Heart right ventricle (tissue), 16 donors: ENCODE data around the gene HLA-DRB1. TPM values are rescaled to one million over a fixed set of nuclear protein-coding genes. Genes with fewer than 3 reads are reported as not detected.

Source experiments
- ATAC-seq, 8 donors: fragments of 200-7000 bp; cut with Tn5 transposase; one replicate each; pipeline ENCODE4 v1.9.1; 2020; ENCODE audit warnings: mild to moderate bottlenecking in 8 of 8, moderate library complexity in 8 of 8, moderate number of reproducible peaks in 1 of 8
- DNase-seq, 2 donors: peaks; one replicate each; pipeline ENCODE4 v3.0.0-alpha.2; 2020
- H3K27ac ChIP-seq, 10 donors: fragments of 200-600 bp; sonication (generic) in 2 of 10; one replicate each; pipeline versions ENCODE4 v1.5.0 to v1.8.0; 2020 to 2022; ENCODE audit warnings: mild to moderate bottlenecking in 3 of 10
- H3K27me3 ChIP-seq, 7 donors: fragments of 200-600 bp; one replicate each; pipeline ENCODE4 v1.8.0; 2021 to 2022; ENCODE audit warnings: mild to moderate bottlenecking in 2 of 7
- H3K36me3 ChIP-seq, 9 donors: fragments of 200-600 bp; sonication (generic) in 1 of 9; one replicate each; pipeline versions ENCODE4 v1.5.0 to v1.8.0; 2020 to 2022; ENCODE audit warnings: mild to moderate bottlenecking in 2 of 9
- H3K4me1 ChIP-seq, 9 donors: fragments of 200-600 bp; sonication (generic) in 1 of 9; one replicate each; pipeline versions ENCODE4 v1.5.0 to v1.8.0; 2020 to 2022; ENCODE audit warnings: mild to moderate bottlenecking in 4 of 9
- H3K4me3 ChIP-seq, 10 donors: fragments of 200-600 bp; sonication (generic) in 2 of 10; one replicate each; pipeline versions ENCODE4 v1.5.0 to v1.8.0; 2020 to 2022; ENCODE audit warnings: mild to moderate bottlenecking in 7 of 10, moderate library complexity in 2 of 10
- H3K9me3 ChIP-seq, 11 donors: fragments of 200-600 bp in 10 of 11; sonication (generic) in 2 of 11; one replicate each; pipeline versions ENCODE4 v1.5.0 to v1.8.0; 2013 to 2022; ENCODE audit warnings: mild to moderate bottlenecking in 2 of 11, control low read depth in 1 of 11, moderate library complexity in 1 of 11
- WGBS, 2 donors: extraction: QIAGEN DNeasy Blood & Tissue Kit; methylation state at CpG; one replicate each; pipeline ENCODE4 v1.1.7; 2013; ENCODE audit warnings: inconsistent platforms in 1 of 2; 5-methylcytosine and 5-hydroxymethylcytosine counted together
- intact Hi-C, 10 donors: fragments of 100-400 bp; cut with DNase I; formaldehyde crosslinking; loops; one replicate each; pipeline versions ENCODE4 v1.11.1 to v1.14.2; 2022
- polyA plus RNA-seq, 2 donors: library from polyadenylated mRNA; stranded (reverse); fragments of 200-250 nt; gene quantifications; one replicate each; pipeline ENCODE4 v1.2.3, GENCODE V29; 2013
- total RNA-seq, 10 donors: library from RNA; stranded (reverse); fragmentation: NEBNext Ultra II Directional in 3 of 10; extraction: Animal tissue kit (Norgen Biotek cat#: 25700) in 3 of 10; gene quantifications; one replicate each; pipeline versions ENCODE4 v1.2.1 to v1.2.4, GENCODE V29; 2021 to 2023
- TF ChIP-seq, protein P1 (sequence below), 9 donors: fragments of 200-600 bp; sonication (generic) in 2 of 9; IDR thresholded peaks; one replicate each; pipeline versions ENCODE4 v1.5.0 to v1.8.0; 2021 to 2022; ENCODE audit warnings: antibody characterized with exemption in 9 of 9, mild to moderate bottlenecking in 5 of 9, moderate library complexity in 1 of 9
- donor health status: Arrhythmogenic right ventricular cardiomyopathy.
- donor health status: ischemic (EF 13 %, LVEDD 7.1; RV severe dilation, severe dysfunction).
- donor health status: healthy with polysubstance abuse.
- donor health status: DM: no; HTN: yes; CAD: no.
- donor health status: DM: no; HTN: no; CAD: no.
- donor health status: ischemic (EF 25% LVEDD 6.9; RV normal size, moderate dysfunction).
- donor health status: ischemic (EF 25% LVEDD 5.7; RV mildly dilated, moderate dysfunction).
- donor health status: healthy.
- donor health status: DM: yes; HTN: yes; CAD: no.
- donor health status: Ischemic cardiomyopathy.
- donor health status: ischemic (EF 35%, LVEDD 5.7; RV mildly dilated, moderate dysfunction).
- donor health status: nonischemic (EF 11% LVEDD 7.7; RV severe dilation, severe dysfunction).
- donor health status: DM: yes; HTN: yes; CAD: no.
- donor health status: PGD.
- donor health status: ischemic (EF 29% LVEDD 5.4; RV normal size, mild dysfunction).
- donor health status: nonischemic (EF 23%, LVEDD 6.1; RV moderate dilation, normal function).

The HLA-DRB1 gene
- total and polyA plus RNA-seq, 12 donors, result 28.8 to 313 (median 76.4) TPM

DNA sequence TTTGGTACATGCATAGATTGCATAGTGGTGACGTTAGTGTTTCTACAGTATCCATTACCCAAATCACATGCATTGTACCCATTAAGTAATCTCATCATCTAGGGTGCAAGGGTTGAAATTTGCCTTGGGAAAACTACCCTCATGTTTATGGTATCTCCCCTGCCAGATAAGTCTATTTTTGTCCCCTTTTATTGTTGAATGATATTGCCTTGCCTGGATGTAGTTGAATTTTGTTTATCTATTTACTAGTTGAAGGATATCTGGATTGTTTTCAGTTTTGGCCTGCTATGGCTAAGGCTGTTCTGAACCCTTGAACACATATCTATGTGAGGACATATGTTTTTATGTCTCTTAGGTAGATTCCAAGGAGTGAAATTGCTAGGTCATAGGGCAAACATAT lies 13.4 kb downstream of the HLA-DRB1 start:
- Histone ChIP-seq H3K27me3 (peaks cover 0 to 5% (median 0%) of the 10 kb centered on the region in 7 donors), H3K27ac (no peak overlapping the region), H3K4me3 (no peak overlapping the region), H3K36me3 (peaks cover 0 to 33% (median 0%) of the 10 kb centered on the region in 9 donors), H3K4me1 (no peaks in the 10 kb centered on the region), H3K9me3 (no peaks in the 10 kb centered on the region)
- intact Hi-C loops, result loop anchor here in 1 of 10 donors (10.0 kb wide), 1 partner anchor 91 kb away; no protein-coding TSS in a partner anchor
- TF ChIP-seq, protein P1, sequence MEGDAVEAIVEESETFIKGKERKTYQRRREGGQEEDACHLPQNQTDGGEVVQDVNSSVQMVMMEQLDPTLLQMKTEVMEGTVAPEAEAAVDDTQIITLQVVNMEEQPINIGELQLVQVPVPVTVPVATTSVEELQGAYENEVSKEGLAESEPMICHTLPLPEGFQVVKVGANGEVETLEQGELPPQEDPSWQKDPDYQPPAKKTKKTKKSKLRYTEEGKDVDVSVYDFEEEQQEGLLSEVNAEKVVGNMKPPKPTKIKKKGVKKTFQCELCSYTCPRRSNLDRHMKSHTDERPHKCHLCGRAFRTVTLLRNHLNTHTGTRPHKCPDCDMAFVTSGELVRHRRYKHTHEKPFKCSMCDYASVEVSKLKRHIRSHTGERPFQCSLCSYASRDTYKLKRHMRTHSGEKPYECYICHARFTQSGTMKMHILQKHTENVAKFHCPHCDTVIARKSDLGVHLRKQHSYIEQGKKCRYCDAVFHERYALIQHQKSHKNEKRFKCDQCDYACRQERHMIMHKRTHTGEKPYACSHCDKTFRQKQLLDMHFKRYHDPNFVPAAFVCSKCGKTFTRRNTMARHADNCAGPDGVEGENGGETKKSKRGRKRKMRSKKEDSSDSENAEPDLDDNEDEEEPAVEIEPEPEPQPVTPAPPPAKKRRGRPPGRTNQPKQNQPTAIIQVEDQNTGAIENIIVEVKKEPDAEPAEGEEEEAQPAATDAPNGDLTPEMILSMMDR (IDR thresholded peaks at IDR 0.05), result no peak
- DNase-seq (no peak), ATAC-seq (no peak)
- WGBS, 2 donors, result 82 to 87% methylated on average over 1 of the region's 1 CpG

GRCh38 chr6:32570363-32570905 lies 19.2 kb downstream of the HLA-DRB1 start:
- no peaks in the 10 kb centered on the region for H3K27me3 ChIP-seq
- no peaks in the 10 kb centered on the region for H3K36me3 ChIP-seq
- TF ChIP-seq, protein P1 (IDR thresholded peaks at IDR 0.05), result no peak
- H3K9me3 ChIP-seq, result no peaks in the 10 kb centered on the region
- H3K4me1 ChIP-seq, result no peaks in the 10 kb centered on the region
- DNase-seq, result no peak
- H3K4me3 ChIP-seq, result no peak overlapping the region
- intact Hi-C loops, result loop anchor here in 3 of 10 donors (5.0 to 10.0 kb wide), 2 partner anchors 43 to 86 kb away; no protein-coding TSS in a partner anchor
- no peak for ATAC-seq
- WGBS, 2 donors, result 34 to 37% methylated on average over 2 to 4 of the region's 4 CpGs
- H3K27ac ChIP-seq, result no peak overlapping the region

DNA sequence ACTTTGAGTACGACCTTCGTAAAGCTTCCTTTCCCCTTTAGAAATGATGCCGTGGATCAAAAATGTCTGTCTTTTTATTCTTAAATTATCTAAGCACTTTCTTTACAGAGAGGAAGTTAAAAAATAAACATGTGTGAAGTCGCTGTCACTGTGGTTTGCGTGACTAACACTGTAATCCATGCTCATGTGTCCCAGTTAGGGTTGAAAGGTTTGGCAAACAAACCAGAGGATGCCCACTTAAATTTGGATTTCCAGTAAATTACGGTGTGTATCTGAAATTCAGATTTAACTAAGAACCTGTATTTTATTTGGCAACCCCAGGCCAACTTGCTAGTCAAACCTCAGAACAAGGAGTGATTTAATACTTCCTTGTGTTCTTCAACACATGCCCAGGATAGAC lies 21.1 kb downstream of the HLA-DRB1 start:
- intact Hi-C loops, result no loop called here
- ATAC-seq (no peak), DNase-seq (no peak)
- no peak overlapping the region for H3K4me3 ChIP-seq
- H3K9me3 ChIP-seq, result no peaks in the 10 kb centered on the region
- no peak overlapping the region for H3K27ac ChIP-seq
- H3K4me1 ChIP-seq, result no peaks in the 10 kb centered on the region
- TF ChIP-seq, protein P1 (IDR thresholded peaks at IDR 0.05), result no peak
- H3K36me3 ChIP-seq, result no peaks in the 10 kb centered on the region
- H3K27me3 ChIP-seq, result peaks cover 0 to 6% (median 0%) of the 10 kb centered on the region in 7 donors
- 0 to 47% methylated on average over 4 to 6 of the region's 6 CpGs for WGBS, 2 donors

DNA sequence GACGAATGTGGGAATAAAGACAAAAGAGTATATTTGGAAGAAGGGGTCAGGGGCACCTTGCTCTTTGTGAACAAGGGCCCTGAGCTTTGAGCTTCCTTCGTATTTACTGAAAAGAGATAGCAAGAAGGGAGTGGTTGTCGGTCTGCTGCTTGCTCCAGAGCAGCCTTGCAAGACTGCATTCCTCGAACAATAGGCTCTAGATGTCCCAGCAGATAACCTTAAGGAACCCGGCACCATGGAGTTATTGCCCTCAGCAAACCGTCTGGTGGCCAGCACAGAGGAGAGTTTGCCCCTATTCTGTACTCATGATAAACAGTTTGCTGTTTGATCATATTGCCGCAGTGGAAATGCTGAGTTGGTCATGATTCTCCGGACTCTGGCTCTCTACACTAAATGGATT lies 22.7 kb downstream of the HLA-DRB1 start:
- no peaks in the 10 kb centered on the region for H3K9me3 ChIP-seq
- no peaks in the 10 kb centered on the region for H3K36me3 ChIP-seq
- no peak overlapping the region for H3K4me3 ChIP-seq
- TF ChIP-seq, protein P1 (IDR thresholded peaks at IDR 0.05), result no peak
- no peak overlapping the region for H3K27ac ChIP-seq
- intact Hi-C loops, result no loop called here
- WGBS, 2 donors, result 46 to 60% methylated on average over 4 to 8 of the region's 8 CpGs
- ATAC-seq, result no peak
- no peaks in the 10 kb centered on the region for H3K4me1 ChIP-seq
- no peak for DNase-seq
- H3K27me3 ChIP-seq, result peaks cover 0 to 7% (median 0%) of the 10 kb centered on the region in 7 donors
